Peyer's patch (tissue), 4 donors: Measurements from ENCODE around the gene NR4A1. TPM values are rescaled to one million over a fixed set of nuclear protein-coding genes. Genes with fewer than 3 reads are reported as not detected.
"Not testable (repeated sequence)": the region's sequence is repeated elsewhere in the genome, so short reads cannot be mapped to it uniquely, and the experiment has no call there.

Source experiments
- DNase-seq, 3 donors: peaks; one replicate each; pipeline ENCODE4 v3.0.0-alpha.2; 2017 to 2019
- H3K27ac ChIP-seq, 4 donors: fragments of 200-600 bp; sonication (generic); one replicate each; pipeline ENCODE4 v1.5.1; 2016 to 2019
- H3K27me3 ChIP-seq, 2 donors: fragments of 200-600 bp; sonication (generic); one replicate each; pipeline ENCODE4 v1.5.1; 2019
- H3K36me3 ChIP-seq, 3 donors: fragments of 200-600 bp; sonication (generic); one replicate each; pipeline ENCODE4 v1.5.1; 2016 to 2019
- H3K4me1 ChIP-seq, 4 donors: fragments of 200-600 bp; sonication (generic); one replicate each; pipeline ENCODE4 v1.5.1; 2016 to 2019
- H3K4me3 ChIP-seq, 4 donors: fragments of 200-600 bp; sonication (generic); 1 replicate in 3 of 4; 2 replicates in 1 of 4; pipeline ENCODE4 v1.5.1; 2016 to 2019; ENCODE audit warnings: mild to moderate bottlenecking in 1 of 4
- H3K9me3 ChIP-seq, 4 donors: fragments of 200-600 bp; sonication (generic); one replicate each; pipeline ENCODE4 v1.5.1; 2016 to 2019; ENCODE audit warnings: mild to moderate bottlenecking in 1 of 4
- POLR2A ChIP-seq, 2 donors: fragments of 450-650 bp; IDR thresholded peaks; one replicate each; pipeline ENCODE4 v1.5.1; 2017; ENCODE audit warnings: antibody characterized with exemption in 2 of 2, mild to moderate bottlenecking in 2 of 2, moderate library complexity in 2 of 2
- total RNA-seq, 4 donors: library from RNA; depleted of rRNA; stranded (reverse); fragments of >200 nt; gene quantifications; one replicate each; pipeline ENCODE4 v1.1.0, GENCODE V29; 2016
- TF ChIP-seq, protein P1 (sequence below), 6 experiments: fragments of 450-650 bp in 4 of 6; fragments of 200-600 bp in 2 of 6; sonication (generic) in 1 of 6; IDR thresholded peaks; one replicate each; pipeline ENCODE4 v1.5.1; 2017 to 2019; ENCODE audit warnings: antibody characterized with exemption in 6 of 6, mild to moderate bottlenecking in 3 of 6, moderate library complexity in 1 of 6

NR4A1 gene
- total RNA-seq, 4 donors from 2014 or later: 3.9 to 265 (median 42.2) TPM

DNA sequence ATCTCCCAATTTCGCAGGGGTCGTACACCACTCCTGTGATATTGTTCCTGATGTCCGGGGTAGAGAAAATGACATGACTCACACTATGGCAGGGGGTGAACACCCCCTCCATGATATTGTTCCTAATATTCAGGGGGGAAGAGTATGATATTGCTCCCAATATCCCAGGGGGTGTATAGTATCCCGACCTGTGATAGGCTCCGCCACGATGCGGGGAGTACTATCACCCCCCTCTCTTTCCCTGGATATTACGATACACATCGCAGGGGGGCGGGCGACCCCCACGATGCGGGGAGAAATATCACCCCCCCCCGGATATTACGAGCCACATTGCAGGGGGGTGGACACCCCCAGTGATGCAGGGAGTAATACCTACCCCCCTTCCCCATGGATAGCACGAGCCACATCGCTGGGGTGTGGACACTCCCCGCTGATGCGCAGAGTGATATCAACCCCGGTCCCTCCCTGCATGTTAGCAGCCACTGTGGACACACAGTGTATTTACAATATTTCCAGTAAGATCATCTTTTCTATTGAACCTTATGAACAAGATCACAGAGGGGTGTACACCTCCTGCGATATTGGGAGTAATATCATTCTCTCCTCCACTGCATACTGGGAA is 45.9 kb downstream of the NR4A1 start:
- H3K27me3 ChIP-seq: no peaks in the 10 kb centered on the region

GRCh38 chr12:52104431-52105089 is 53.3 kb downstream of the NR4A1 start:
- DNase-seq, H3K27me3 ChIP-seq, H3K9me3 ChIP-seq, H3K4me1 ChIP-seq, H3K27ac ChIP-seq, H3K4me3 ChIP-seq, H3K36me3 ChIP-seq: not testable (repeated sequence)

More for the DNA sequence above, 45.9 kb downstream of the NR4A1 start:
- DNase-seq: no peak
- no peaks in the 10 kb centered on the region for H3K36me3 ChIP-seq
- no peak overlapping the region for H3K4me3 ChIP-seq
- H3K9me3 ChIP-seq: no peaks in the 10 kb centered on the region
- no peaks in the 10 kb centered on the region for H3K4me1 ChIP-seq
- TF ChIP-seq POLR2A (IDR thresholded peaks at IDR 0.05): no peak
- TF ChIP-seq, protein P1, sequence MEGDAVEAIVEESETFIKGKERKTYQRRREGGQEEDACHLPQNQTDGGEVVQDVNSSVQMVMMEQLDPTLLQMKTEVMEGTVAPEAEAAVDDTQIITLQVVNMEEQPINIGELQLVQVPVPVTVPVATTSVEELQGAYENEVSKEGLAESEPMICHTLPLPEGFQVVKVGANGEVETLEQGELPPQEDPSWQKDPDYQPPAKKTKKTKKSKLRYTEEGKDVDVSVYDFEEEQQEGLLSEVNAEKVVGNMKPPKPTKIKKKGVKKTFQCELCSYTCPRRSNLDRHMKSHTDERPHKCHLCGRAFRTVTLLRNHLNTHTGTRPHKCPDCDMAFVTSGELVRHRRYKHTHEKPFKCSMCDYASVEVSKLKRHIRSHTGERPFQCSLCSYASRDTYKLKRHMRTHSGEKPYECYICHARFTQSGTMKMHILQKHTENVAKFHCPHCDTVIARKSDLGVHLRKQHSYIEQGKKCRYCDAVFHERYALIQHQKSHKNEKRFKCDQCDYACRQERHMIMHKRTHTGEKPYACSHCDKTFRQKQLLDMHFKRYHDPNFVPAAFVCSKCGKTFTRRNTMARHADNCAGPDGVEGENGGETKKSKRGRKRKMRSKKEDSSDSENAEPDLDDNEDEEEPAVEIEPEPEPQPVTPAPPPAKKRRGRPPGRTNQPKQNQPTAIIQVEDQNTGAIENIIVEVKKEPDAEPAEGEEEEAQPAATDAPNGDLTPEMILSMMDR (IDR thresholded peaks at IDR 0.05): no peak
- no peak overlapping the region for H3K27ac ChIP-seq

Other genes starting within 250 kb of the NR4A1 start
- under 1 TPM in 1 of 4 donors, not detected in 3; 0.19 TPM for gene FIGNL2, start 202.7 kb upstream of the NR4A1 start, total RNA-seq
- gene ANKRD33, start 163.3 kb upstream of the NR4A1 start, total RNA-seq: not detected
- 100 to 1,000 TPM in 1 of 4 donors, 10 to 100 TPM in 3; 46.4 to 169 (median 56.8) TPM for gene ACVRL1, start 143.9 kb upstream of the NR4A1 start, total RNA-seq
- 10 to 100 TPM in 3 of 4 donors, 1 to 10 TPM in 1; 9.1 to 71.6 (median 59.2) TPM for gene ACVR1B, start 99.7 kb upstream of the NR4A1 start, total RNA-seq
- 100 to 1,000 TPM in 1 of 4 donors, 10 to 100 TPM in 1, 1 to 10 TPM in 2; 1.2 to 112 (median 16.2) TPM for gene TAMALIN, start 44.5 kb upstream of the NR4A1 start, total RNA-seq
- gene ATG101, start 18.5 kb downstream of the NR4A1 start, total RNA-seq: 10 to 100 TPM; 31.5 to 39.6 (median 33.9) TPM
- 1 to 10 TPM in 2 of 4 donors, not detected in 2; 1.4 to 6.6 TPM for gene SMIM41, start 28.3 kb downstream of the NR4A1 start, total RNA-seq
- gene KRT80, start 140.6 kb downstream of the NR4A1 start, total RNA-seq: under 1 TPM in 2 of 4 donors, not detected in 2; 0.13 to 0.38 TPM
- 1 to 10 TPM in 1 of 4 donors, under 1 TPM in 1, not detected in 2; 0.67 to 1.2 TPM for gene KRT7, start 181.8 kb downstream of the NR4A1 start, total RNA-seq
- not detected for gene KRT86, start 223.2 kb downstream of the NR4A1 start, total RNA-seq
- gene KRT81, start 240.1 kb downstream of the NR4A1 start, total RNA-seq: not detected